Coronary artery (tissue), 2 donors: ENCODE data around the gene CREBRF.
A peak's percentile ranks its signal among the peaks of the same experiment; 100 is the strongest.
"Not testable (repeated sequence)": the region's sequence is repeated elsewhere in the genome, so short reads cannot be mapped to it uniquely, and the experiment has no call there.

Experiments used
- DNase-seq: peaks from one replicate; pipeline ENCODE4 v3.0.0-alpha.2; 2017; ENCODE audit warnings: low spot score
- H3K27ac ChIP-seq, 2 donors: fragments of 200-600 bp; sonication (generic); one replicate each; pipeline ENCODE4 v1.5.1; 2016 to 2019
- H3K4me3 ChIP-seq: fragments of 200-600 bp; sonication (generic); 2 replicates; pipeline ENCODE4 v1.5.1; 2016; ENCODE audit warnings: mild to moderate bottlenecking, moderate library complexity
- TF ChIP-seq, protein P1 (sequence below): fragments of 200-600 bp; sonication (generic); IDR thresholded peaks from one replicate; pipeline ENCODE4 v1.5.1; 2019; ENCODE audit warnings: antibody characterized with exemption

CREBRF gene

GRCh38 chr5:173025651-173026050, 30.5 kb upstream of the CREBRF start:
- Histone ChIP-seq H3K27ac (no peak overlapping the region), H3K4me3 (no peak overlapping the region)
- TF ChIP-seq, protein P1, sequence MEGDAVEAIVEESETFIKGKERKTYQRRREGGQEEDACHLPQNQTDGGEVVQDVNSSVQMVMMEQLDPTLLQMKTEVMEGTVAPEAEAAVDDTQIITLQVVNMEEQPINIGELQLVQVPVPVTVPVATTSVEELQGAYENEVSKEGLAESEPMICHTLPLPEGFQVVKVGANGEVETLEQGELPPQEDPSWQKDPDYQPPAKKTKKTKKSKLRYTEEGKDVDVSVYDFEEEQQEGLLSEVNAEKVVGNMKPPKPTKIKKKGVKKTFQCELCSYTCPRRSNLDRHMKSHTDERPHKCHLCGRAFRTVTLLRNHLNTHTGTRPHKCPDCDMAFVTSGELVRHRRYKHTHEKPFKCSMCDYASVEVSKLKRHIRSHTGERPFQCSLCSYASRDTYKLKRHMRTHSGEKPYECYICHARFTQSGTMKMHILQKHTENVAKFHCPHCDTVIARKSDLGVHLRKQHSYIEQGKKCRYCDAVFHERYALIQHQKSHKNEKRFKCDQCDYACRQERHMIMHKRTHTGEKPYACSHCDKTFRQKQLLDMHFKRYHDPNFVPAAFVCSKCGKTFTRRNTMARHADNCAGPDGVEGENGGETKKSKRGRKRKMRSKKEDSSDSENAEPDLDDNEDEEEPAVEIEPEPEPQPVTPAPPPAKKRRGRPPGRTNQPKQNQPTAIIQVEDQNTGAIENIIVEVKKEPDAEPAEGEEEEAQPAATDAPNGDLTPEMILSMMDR: no peak
- peak; percentile 29 for DNase-seq

GRCh38 chr5:173027905-173028304, 28.2 kb upstream of the CREBRF start:
- no peak overlapping the region for H3K4me3 ChIP-seq
- DNase-seq: no peak
- H3K27ac ChIP-seq: no peak overlapping the region
- TF ChIP-seq, protein P1: no peak

GRCh38 chr5:173028811-173029327, 27.3 kb upstream of the CREBRF start:
- Histone ChIP-seq H3K4me3 (no peak overlapping the region), H3K27ac (peak overlapping the region in 1 of 2 donors; percentile 56)
- TF ChIP-seq, protein P1: no peak
- no peak for DNase-seq

GRCh38 chr5:173029499-173029921, 26.6 kb upstream of the CREBRF start:
- peak overlapping the region; percentile 44 to 56 for H3K27ac ChIP-seq
- DNase-seq: peak; percentile 50
- H3K4me3 ChIP-seq: no peak overlapping the region
- TF ChIP-seq, protein P1: no peak

DNA sequence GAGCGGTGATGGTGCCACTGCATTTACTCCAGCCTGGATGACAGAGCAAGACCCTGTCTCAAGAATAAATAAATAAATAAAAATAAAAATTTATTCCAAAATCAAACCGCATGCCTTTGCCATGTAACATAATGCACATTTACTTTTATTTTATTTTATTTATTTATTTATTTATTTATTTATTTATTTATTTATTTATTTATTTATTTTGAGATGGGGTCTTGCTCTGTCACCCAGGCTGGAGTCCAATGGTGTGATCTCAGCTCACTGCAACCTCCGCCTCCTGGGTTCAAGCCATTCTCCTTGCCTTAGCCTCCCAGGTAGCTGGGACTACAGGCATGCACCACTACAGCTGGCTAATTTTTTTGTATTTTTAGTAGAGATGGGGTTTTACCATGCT, 24.1 kb upstream of the CREBRF start:
- not testable (repeated sequence) for H3K27ac ChIP-seq, DNase-seq, H3K4me3 ChIP-seq

DNA sequence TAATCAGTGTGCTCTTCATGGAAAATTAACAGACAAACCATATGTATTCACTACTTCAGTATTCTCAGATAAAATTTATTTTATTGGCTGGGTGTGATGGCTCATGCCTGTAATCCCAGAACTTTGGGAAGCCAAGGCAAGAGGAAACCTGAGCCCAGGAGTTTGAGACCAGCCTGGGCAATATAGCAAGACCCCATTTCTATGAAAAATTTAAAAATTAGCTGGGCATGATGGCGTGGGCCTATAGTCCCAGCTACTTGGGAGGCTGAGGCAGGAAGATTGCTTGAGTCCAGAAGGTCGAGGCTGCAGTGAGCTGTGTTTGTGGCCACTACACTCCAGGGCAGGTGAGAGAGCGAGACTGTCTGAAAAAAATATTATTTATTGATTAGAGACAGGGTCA, 23.4 kb upstream of the CREBRF start:
- Histone ChIP-seq H3K4me3 (no peak overlapping the region), H3K27ac (no peak overlapping the region)
- no peak for DNase-seq
- TF ChIP-seq, protein P1: no peak

DNA sequence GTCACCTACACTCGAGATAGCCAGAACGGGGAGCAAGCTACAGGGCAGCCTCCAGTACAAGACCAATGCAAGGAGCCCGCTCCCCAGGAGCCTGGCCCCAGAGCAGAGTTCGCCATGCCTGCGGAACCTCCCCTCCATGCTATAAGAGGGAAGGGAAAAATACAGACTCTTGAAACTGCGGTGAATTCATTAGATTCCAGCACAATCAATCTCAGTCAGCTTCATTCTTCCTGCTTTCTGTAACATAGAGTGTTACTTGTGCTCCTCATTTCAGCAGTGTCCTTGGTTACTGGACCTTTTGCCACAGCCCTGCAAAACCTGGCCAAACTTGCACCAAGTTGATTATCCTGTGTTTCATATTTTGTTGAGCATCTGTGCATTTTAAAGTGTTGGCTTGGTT, 22.2 kb upstream of the CREBRF start:
- Histone ChIP-seq H3K27ac (no peak overlapping the region), H3K4me3 (no peak overlapping the region)
- TF ChIP-seq, protein P1: no peak
- no peak for DNase-seq
